Activated CD4-positive, alpha-beta T cell treated with anti-CD3 and anti-CD28 coated beads, Interleukin-10, Interleukin-2, amounts not matched to agents 100 ng/mL and 50 ng/mL, durations not matched to agents 16 hours and 8 hours (primary cell): Measurements from ENCODE around the gene SPTBN2.

Source experiments
- DNase-seq: peaks from one replicate; pipeline ENCODE4 v3.0.0-alpha.2; 2020

The SPTBN2 gene

DNA sequence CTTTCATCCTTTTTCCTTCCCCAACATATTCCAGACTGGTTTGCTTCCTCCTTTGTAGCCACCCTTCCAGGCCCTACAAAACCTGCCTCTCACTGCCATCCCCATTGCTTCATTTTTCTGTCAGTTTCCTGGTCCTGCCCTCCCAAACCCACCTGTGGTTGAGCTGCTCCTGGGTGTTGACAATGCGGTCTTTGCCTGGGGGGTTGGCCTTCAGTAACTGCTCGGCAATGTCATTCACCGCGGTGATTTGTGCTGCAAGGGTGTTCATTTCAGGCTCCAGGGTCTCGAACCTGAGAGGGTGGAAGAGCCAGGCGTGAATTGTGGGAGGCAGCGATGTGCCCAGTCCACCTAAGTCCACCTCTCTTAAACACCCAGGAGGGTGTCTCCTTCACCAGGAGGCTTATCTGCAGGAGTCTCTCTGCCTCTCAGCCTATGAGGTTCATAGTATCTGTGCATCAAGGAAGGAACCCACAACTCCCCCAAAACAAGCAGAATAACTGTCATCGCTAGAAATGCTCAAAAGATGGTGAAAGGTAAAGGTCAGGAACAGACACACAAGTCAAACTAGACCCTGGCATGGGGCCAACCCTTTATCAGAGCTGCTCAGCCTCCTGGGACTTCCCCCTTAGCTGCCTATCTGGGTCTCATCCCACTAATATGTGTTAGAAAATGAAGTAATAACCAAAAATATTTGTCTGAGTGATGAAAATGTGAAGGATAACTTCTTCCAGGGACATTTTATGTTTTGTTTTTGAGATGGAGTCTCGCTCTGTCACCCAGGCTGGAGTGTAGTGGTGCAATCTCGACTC lies 27.4 kb downstream of the SPTBN2 start:
- DNase-seq: no peak

DNA sequence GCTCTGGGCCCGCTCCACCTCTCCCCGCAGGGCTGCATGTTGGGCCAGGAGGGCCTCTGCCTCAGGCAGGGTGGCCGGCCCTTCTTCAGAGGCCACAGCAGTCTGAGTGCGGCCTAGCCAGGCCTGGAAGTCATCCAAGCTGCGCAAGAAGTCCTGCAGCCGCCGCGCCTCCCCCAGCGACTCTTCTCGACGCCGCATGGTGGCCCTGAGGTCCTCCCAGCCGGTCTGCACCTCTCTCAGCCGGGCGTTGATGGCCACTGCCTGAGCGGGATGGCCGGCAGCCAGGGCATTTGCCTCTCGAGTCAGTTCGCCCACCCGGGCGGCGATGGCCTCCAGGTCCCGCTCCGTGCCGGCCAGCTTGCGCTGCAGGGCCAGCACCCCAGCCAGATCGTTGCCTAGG lies 28.3 kb downstream of the SPTBN2 start:
- no peak for DNase-seq

DNA sequence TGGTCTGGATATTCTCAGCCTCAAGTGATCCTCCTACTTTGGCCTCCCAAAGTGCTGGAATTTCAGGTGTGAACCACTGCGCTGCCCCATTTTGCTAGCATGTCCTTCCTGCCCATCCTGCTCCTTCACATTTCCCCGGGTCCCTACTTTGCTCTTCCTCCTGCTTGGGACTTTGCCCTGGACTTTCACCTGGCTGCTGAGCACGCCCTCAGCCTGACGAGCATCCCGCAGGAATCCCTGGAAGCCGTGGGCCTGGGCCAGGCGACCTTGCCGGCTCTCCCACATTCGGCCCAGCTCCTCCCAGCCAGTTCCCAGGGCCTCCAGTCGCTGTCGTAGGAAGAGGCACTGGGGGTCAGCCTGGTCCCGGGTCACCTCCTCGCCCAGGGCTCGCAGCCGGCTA lies 28.7 kb downstream of the SPTBN2 start:
- no peak for DNase-seq

DNA sequence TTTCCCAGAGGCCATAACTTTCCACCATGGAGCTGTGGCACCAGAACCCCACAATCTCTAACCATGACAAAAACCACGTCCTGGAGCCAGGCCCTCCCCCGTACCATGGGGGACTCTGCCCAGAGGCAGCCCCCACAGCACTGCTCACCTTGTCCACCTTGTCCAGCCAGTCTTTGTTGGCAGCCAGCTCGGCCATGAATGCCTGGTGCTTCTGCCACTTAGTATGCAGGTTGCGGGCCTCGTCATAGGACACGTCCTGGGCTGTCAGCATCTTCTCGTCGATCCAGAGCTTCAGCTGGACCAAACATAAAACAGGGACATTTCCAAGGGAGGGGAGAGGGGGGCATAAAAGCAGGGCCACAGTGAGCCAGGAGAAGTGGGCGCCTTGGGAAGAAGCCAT lies 30.5 kb downstream of the SPTBN2 start:
- DNase-seq: no peak

DNA sequence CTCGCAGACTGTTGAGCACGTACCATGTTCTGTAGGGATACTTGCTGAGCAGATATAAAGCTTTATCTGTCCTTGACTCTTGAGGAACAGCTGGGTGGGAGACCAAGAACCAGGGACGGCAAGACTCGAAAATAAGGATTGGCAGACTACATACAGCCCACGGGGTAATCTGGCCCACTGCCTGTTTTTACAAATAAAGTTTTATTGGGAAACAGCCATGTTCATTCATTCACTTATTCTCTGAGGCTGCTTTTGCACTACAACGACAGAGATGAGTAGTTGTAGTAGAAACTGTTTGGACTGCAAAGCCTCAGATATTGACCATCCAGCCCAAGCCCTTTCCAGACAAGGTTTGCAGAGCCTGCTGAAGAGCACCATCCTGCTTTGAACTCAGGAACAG lies 31.0 kb downstream of the SPTBN2 start:
- DNase-seq: no peak

DNA sequence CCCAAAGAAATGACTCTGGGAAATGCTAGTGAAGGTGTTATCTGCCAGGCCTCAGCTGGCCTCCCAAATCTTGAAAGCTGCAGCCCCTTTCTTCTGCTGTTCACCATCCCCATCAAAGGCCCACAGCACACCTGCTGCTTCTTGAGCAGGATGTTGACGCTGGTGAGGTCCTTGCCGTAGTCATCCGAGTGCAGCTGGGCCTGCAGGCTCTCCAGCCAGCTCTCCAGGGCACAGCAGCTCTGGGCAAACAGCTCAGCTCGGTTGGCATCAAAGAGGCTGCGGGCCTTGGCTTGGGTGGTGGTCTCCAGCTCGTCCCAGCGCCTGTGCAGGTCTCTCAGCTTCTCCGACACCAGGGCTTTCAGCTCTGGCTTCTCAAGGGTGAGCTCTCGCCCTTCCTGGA lies 32.9 kb downstream of the SPTBN2 start:
- no peak for DNase-seq

DNA sequence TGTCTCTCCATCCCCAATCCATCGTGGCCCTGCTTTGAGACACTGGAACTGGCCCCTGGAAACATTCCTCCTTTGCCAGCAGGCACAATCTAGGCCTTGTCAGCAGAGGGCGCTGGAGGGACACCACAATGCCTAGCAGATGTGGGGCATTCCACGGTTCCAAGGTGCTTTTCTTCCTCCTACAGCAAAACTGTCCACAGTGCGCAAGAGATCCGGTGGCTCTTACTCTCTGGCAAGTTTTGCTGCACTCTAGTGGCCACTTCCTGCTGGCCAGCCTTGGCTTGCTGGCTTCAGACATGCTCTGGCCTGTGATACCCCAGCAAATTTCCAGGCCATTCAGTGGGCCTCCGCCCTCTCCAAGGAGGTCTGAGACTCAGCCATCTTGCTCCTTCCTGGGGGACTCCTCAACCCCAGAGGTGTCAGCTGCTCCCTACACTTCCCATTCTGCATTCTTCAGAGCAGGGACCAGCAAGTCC lies 34.2 kb downstream of the SPTBN2 start:
- DNase-seq: peak; percentile 85

DNA sequence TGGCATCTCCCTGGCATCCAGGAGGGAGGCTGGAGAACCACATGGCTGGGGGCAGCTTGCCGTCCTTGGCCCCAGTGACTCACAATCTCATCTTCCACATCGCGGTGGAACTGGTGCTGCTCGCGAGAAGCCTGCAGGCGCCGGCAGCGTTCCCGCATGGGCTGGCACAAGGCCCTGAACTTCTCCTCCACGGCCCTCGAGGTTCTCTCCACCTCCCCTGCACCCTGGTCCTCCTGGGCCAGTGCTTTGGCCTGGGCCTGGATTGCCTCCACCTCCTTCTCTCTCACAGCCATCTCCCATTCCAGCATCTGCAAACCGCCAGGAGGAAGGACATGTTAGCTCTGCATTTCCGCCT lies 35.0 kb downstream of the SPTBN2 start:
- DNase-seq: no peak

DNA sequence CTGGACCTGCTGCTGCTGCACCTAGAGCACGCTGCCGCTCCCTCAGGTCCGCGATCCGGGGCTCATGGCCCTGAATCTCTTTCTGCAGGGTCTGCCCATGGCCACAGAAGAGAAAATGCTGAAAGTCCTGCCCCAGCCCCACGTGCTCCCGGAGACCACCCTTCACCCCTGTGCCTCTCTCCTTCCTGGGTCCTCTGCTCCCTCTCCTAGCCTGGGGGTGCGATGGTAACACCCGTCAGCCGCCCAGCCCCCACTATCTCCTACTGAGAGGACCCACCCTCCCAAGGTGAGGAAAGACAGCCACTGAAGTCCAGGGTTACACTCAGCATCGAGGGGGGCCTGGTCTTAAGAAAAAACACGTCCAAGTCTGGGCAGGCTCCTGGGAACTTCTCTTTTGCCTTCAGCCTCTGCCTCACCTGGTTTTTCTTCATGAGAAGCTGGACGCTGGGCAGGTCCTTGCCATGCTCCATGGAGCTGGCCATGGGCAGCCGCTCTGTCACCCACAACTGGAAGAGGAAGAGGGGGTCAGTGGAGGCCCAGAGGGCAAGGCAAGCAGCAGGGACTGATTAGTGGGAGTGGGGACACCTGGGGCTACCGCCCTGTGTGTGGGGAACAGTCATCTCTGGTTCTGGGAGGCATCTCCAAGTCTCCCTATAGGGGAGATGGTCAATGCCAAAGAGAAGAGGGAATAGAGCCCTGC lies 35.5 kb downstream of the SPTBN2 start:
- no peak for DNase-seq

DNA sequence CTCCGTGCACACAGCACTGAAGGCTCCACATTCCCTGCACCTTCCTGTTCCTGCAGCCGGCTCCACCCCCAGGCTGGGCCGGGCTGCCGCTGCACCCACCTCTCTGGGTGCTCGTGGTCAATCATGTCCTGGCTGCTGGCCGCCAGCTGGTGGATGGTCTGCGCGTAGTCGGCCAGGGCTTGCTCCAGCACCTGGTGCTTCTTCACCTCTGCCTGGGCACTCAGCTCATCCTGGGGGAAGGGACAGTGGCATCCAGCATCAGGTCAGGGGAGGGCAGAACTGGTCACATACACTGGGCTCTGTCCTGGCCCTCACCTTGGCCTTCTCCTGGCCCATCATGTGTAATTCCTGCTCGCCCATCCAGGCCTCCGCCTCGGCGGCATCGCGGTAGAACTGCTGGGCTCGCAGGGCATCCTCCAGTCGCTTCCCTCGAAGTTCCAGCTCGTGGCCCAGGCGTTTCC lies 36.1 kb downstream of the SPTBN2 start:
- DNase-seq: no peak

DNA sequence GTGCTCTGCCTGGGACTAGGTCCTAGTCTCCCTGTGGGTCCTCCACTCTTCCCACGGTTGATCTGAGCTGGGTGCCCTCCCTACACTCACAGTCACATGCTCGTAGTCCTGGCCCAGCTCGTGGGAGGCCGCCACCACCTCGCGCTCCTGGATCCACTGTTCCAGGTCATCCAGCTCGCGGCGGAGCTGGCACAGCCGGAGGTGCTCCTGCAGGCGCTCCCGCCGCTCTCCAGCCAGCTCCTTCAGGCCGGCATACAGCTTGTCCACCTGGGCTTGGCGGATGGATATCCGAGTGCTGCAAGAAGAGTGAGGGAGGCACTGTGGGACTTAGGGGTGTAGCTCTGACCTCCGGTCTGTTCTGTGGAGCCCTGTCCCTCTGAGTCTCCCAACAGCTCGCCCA lies 36.6 kb downstream of the SPTBN2 start:
- DNase-seq: no peak

DNA sequence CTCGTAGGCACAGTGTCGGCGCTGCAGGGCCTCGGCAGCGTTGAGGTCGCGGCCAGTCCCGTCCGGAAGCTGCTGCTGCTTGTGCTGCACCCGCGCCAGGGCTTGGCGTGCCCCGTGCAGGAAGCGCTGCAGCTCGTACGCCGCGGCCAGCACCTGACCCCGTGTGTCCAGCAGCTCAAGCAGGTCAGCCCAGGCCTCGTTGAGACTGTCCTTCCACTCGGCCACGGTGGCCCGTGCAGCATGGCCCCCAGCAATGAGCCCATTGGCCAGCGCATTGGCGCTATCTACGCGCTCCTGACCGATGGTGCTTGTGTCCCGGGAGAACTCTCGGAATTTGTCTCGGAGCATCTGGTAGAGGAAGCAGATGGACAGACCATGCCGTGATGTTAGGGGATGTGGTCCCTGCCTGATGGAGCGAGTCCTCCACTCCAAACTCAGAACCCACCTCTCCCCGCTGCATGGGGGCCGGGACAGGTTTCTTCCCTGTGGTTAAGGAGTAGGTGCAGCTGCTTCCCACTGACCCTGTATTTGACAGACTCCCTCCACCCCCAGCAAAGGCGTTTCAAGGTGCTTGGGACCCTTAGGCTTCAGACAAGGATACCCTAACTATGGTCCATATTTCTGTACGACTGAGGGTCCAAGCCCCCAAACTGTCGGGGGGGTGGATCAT lies 37.6 kb downstream of the SPTBN2 start:
- no peak for DNase-seq

DNA sequence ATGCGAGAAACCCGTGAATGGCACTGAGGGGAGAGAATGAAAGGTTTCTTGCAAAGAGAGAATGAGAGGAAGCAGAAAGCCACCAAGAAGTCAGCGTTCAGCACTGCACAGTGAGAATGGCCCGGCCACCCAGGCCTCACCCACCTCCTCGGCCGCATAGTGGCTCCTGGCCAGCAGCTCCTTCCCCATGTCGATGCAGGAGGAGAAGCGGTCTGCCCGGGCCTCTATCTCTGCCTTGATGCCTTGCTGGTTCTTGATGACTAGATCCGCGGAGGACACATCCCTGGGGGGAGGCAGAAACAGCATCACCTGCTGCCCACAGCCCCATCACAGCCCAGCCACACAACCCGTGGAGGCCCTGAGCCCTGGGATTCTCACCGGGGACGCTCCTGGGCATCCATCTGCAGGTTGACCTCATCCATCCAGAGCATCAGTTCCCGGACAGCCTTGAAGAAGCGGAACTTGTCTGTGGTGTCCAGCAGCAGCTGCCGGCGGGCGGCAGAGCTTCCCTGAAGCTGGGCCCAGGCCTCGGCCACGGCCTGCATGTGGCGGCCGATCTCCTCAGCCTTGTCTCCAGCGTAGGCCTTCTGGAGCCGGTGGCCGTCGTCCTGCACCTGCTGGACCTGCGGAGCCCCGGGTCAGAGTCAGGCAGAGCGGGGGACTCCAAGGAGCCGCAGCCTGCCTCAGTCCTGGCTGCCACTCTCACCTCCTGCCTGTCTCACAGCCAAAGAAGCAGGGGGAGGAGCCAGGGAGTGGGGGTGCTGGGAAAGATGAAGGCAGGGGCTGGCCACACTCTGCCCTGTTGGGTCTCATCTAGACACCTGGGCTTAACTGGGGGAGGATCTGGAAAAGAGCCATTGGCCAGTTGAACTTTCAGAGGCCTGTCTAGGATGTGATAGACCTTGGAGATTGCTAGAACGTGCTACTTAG lies 39.1 kb downstream of the SPTBN2 start:
- DNase-seq: no peak

DNA sequence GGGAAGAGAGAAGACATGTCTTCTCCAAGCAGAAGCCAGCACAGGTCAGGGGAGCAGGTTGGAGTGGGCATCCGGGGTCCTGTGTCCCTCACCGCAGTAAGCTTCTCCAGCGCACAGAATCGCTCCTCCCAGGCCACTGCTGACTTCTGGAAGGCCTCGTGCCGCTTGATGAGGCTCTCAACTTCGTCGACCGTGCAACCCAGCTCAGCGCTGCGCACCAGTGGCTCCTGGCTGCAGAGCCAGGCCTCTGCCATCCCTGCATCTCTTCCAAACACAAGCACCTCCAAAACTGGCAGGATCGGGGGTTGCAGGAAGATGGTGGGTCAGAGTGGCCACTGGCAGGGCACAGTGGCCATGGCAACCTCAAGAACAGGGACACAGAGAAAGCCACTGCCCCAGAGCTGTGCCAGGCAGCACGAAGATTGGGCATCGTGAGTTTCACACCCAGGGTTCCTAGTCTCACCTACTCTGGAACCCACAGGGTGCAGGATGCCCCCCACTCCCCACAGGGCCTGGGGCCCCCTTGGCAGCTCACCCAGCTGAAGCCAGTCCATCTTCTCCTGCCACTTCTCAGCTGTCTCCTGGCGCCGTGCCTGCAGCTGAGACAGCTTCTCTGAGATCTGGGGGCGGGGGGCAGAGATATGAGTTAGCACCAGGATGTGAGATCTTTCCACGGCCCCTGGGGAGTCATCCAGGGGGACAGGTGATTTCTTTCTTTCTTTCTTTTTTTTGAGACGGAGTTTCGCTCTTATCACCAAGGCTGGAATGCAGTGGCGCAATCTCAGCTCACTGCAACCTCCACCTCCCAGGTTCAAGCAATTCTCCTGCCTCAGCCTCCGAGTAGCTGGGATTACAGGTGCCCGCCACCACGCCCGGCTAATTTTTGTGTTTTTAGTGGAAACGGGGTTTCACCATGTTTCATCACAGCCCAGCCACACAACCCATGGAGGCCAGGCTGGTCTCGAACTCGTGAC lies 40.2 kb downstream of the SPTBN2 start:
- DNase-seq: no peak

DNA sequence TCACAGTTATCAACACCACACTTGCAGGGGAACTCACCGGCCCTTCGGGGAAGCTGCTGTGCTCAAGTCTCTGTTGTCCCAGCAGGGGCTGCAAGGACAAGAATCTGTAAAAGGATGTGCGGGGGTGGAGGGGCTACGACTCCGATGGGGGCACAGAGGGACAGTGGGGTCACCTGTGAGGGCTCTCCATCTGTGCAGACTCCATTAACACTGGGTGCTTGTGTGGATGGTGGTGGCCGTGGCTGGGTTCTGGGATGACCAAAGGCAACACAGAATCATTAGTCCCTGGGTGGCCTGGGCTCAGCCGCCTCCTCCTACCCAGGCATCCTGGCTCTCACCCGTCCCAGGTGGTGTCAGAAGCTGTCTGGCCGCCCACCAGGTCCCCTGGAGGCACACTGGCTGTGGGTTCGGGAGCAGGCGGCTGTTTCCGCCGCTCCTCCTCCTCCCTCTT lies 41.2 kb downstream of the SPTBN2 start:
- no peak for DNase-seq

DNA sequence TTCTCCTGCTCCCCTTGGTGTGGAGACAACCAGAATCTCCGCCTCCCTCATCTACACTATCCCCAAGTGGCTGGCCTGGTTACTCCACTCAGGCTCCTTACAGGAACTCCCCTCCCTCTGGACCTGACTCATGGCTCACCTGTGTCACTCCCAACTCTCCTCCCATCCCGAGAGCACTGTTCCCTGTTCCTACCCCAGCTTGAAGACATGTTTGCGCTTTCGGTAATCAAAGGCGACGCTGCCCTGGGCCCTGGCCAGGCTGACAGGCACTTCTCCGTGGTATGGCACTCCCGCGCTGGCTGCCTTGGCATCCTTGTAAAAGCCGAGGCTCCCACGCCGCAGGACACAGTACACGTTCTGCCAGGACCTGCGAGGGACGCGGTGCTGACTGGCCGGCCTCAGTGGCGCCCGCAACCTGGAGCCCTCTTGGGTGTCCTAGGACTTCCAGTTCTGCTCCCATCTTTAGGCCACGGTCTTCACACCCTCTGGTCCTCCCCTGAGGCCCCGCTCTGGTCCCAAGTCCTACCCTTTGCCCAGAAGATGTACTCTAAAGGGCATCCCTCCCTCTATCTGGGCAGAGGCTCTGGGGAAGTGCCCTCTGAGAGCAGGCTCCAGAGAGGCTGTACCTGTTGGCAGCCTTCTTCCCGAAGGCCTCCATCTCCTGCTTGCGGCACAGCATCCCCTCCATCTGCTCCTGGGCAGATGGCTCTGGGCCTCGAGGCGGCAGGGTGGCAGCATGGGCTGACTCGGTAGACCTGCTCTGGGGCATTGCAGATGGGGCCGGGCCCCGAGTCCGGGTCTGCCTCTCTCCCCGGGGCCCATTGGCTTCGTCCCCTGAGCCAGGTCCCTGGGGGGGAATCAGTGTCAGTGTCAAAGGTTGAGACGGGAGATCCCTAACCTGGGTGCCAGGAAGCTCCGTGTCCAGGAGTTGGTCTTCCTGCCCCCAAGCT lies 41.9 kb downstream of the SPTBN2 start:
- no peak for DNase-seq

DNA sequence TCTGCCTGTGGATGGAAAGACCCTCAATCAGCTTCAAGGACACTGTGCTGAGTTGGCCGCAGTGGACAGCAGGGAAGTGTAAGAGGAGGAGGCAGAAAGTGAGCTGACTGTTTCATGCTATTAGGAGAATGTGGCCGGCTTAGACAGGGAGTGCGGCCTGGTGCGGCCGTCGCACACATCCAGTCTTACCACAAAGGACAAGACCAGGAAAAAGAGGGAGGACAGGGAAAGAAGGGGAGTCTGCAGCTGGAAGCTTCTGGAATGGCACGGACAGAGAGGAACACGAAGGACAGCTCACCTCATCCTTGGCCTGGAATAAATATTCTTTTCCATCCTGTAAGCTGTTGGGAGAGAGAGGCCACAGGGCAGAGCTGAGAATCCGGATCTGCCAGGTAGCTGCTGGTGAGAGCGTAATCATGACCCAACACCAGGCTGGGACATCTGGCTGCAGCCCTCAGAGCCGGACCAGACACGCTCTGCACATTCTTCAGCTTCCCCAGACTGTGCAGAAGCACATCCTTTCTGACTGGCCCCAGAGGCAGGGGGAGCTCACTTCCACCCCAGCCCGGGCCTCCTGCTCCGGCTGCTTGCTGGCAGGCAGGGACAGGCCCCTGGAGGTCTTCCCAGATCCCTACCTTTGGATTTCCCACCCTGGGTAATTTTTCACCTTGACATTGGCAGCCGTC lies 42.8 kb downstream of the SPTBN2 start:
- no peak for DNase-seq

DNA sequence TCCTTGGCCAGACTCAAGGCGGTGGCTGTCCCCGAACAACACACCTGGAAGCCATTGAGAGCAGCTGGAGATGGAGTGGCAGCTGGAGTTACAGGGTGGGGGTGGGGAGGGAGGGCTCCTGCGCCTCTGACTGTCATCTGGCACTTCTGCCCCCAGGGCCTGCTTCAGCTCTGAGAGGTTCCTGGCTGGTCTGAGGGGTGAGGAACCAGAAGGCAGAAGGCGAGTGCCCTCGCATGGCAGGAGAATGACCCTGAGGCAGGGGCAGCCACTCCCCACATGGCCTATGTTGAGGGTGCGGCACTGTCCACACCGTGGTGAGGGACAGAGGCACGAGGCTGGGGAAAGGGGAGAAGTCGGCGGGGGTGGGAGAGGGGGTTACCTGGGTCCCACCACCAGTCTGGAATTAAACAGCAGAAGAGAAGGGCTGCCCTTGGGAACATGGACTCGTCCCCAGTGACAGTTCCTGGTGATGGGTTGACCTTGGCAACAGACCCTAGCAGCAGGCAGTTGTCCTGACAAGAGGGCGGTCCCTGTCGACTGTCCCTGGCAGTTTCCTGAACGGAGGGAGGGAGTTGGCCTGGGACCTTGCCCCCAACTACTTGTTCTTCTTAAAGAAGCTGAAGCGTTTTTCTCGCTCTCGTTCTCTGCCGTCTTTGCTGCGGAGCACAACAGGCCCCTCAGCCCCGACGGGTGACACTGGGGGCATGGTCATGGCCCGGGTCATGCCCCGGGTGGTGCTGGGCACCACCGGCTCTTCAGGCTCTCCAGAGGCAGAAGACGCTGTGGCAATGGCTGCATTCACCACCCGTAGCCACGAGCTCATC lies 43.5 kb downstream of the SPTBN2 start:
- no peak for DNase-seq

DNA sequence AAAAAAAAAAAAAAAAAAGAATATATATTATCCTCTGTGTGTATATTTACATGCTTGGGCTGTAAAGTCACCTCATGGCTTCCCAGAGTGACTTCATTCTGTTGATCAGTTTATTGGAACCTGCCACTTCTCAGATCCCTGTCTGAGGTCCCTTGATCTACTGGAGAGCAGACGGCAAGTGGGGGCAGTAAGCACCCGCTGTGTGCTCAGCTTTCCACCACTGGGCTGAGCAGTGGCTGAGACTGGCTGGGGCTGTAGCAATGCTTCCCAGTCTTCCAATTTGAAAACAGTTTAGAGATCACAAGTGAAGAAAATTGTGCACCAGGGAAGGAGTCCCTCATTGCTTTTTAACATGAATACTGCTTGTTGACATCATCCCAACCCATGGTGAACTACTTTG lies 44.4 kb downstream of the SPTBN2 start:
- no peak for DNase-seq
